Measurements from ENCODE around the gene CDK3. TPM values are rescaled to one million over a fixed set of nuclear protein-coding genes. Genes with fewer than 3 reads are reported as not detected.

Gene CDK3
- total and polyA plus RNA-seq, 2 of the 4 experiments (the other 2 are of a cell fraction), result 0.72 to 8.8 TPM

- Histone ChIP-seq H2AFZ (replicated peaks; ENCODE audit: low read length, poor library complexity) (peak overlapping the region; percentile 93), H3K56ac (ENCODE audit: extremely low read depth, insufficient read depth, low read length) (peak overlapping the region; percentile 35; the same call in 1 of the 2 replicates), H3K27me3 (ENCODE audit: control insufficient read depth, insufficient read depth, low read length) (no peaks in the 10 kb centered on the region), H2BK15ac (ENCODE audit: low read depth, low read length) (peak overlapping the region; percentile 86; the same call in 1 of the 3 replicates), H3K18ac (ENCODE audit: low read depth, low read length) (no peak overlapping the region), H4K5ac (ENCODE audit: low read depth, low read length) (peak overlapping the region; percentile 56), H3K4me1 (ENCODE audit: control insufficient read depth, insufficient read depth, low read length) (peaks cover 7% of the 10 kb centered on the region), H3K4me2 (ENCODE audit: low read depth, low read length) (peak overlapping the region; percentile 23; the same call in 1 of the 2 replicates), H4K8ac (ENCODE audit: low read depth in 2 of 2, low read length in 2 of 2) (peak overlapping the region; percentile 84 to 89), H4K20me1 (ENCODE audit: insufficient read depth, low read length) (no peaks in the 10 kb centered on the region), H2AK5ac (ENCODE audit: low read depth, low read length) (peak overlapping the region; percentile 43; the same call in 1 of the 2 replicates), H2BK5ac (ENCODE audit: low read depth, low read length, poor library complexity, severe bottlenecking) (no peak overlapping the region), H2AK9ac (replicated peaks; ENCODE audit: low read depth, low read length, poor library complexity) (peak overlapping the region; percentile 18), H3K23ac (ENCODE audit: low read depth, low read length) (peak overlapping the region; percentile 79), H3K79me1 (ENCODE audit: low read depth in 1 of 2, low read length in 2 of 2) (0 out of 4 replicates have a peak, but pooled peaks cover 0 to 7% of the 10 kb centered on the region in 2 experiments), H2BK120ac (ENCODE audit: low read depth, low read length) (peak overlapping the region; percentile 71), H3K4ac (ENCODE audit: low read depth, low read length) (peak overlapping the region; percentile 79), H3K9me1 (ENCODE audit: insufficient read depth, low read length) (peaks cover 7% of the 10 kb centered on the region; the same call in 1 of the 2 replicates), H3K4me3 (ENCODE audit: insufficient read depth, low read depth, low read length) (no peak overlapping the region), H3K14ac (replicated peaks; ENCODE audit: low read depth, low read length) (peak overlapping the region; percentile 80), H3K9ac (ENCODE audit: low read depth, low read length) (peak overlapping the region; percentile 5; the same call in 1 of the 2 replicates), H3K27ac (ENCODE audit: insufficient read depth, low read length) (no peak overlapping the region), H4K91ac (ENCODE audit: insufficient read depth, low read depth, low read length) (peak overlapping the region; percentile 83), H3K36me3 (ENCODE audit: control insufficient read depth, insufficient read depth, low read length) (peaks cover 11% of the 10 kb centered on the region; the same call in 1 of the 2 replicates), H3K9me3 (ENCODE audit: control insufficient read depth, insufficient read depth, low read length) (no peaks in the 10 kb centered on the region), H2BK20ac (ENCODE audit: low read depth, low read length) (peak overlapping the region; percentile 57)
- intact Hi-C loops (cut with micrococcal nuclease) (no loop called here), in situ Hi-C loops (cut with MboI; ENCODE audit: low sequenced_read_pairs) (no loop called here), dilution Hi-C loops (cut with HindIII; ENCODE audit: low sequenced_read_pairs, unreplicated experiment) (no loop called here)
- CTCF ChIA-PET, result interaction anchor here (0.8 to 1.5 kb wide), 4 partner anchors 9 to 92 kb away, joined by 3 to 4 read pairs (median 4); partner anchors contain the start of genes ACOX1 and TEN1
- DNase-seq, result peak; percentile 58
- peak; percentile 80 for ATAC-seq (ENCODE audit: low read depth)
- 43% methylated on average over 7 of the region's 18 CpGs; no CpG with 5 or more reads in 1 of the 2 experiments for WGBS, 2 experiments (ENCODE audit: extremely low coverage in 2 of 2, insufficient read length in 1 of 2)
- POLR2A ChIA-PET (ENCODE audit: unreplicated experiment), result interaction anchor here (0.6 kb wide), 1 partner anchor 93 kb away, joined by 20 read pairs; no protein-coding TSS in a partner anchor
- BruUV-seq (replicated peaks), result no TSS peak
- TF ChIP-seq SMC3 (IDR thresholded peaks at IDR 0.05; ENCODE audit: low read depth, low read length) (no peak), RCOR1 (IDR thresholded peaks at IDR 0.05; ENCODE audit: insufficient replicate concordance, low read length) (no peak), BHLHE40 (IDR thresholded peaks at IDR 0.05; ENCODE audit: low read depth, low read length) (no peak), MAZ (IDR thresholded peaks at IDR 0.05; ENCODE audit: borderline replicate concordance, low read depth, low read length) (no peak), MAFK (IDR thresholded peaks at IDR 0.05; ENCODE audit: low read depth, low read length) (no peak), USF2 (IDR thresholded peaks at IDR 0.05; ENCODE audit: low read depth, low read length) (no peak), POLR2A (IDR thresholded peaks at IDR 0.05; ENCODE audit: low read depth, low read length) (no peak), CEBPB (IDR thresholded peaks at IDR 0.05; ENCODE audit: low read depth, low read length) (no peak), FOS (IDR thresholded peaks at IDR 0.05; ENCODE audit: low read depth, low read length) (no peak), CHD1 (IDR thresholded peaks at IDR 0.05; ENCODE audit: low read depth, low read length) (no peak), RFX5 (IDR thresholded peaks at IDR 0.05; ENCODE audit: low read depth, low read length) (no peak), NFE2L2 (IDR thresholded peaks at IDR 0.05; ENCODE audit: low read depth, low read length) (no peak), RAD21 (IDR thresholded peaks at IDR 0.05; ENCODE audit: low read length) (no peak), MXI1 (IDR thresholded peaks at IDR 0.05; ENCODE audit: borderline replicate concordance, low read depth, low read length) (no peak), ELK1 (IDR thresholded peaks at IDR 0.05; ENCODE audit: borderline replicate concordance, low read depth, low read length) (no peak)
Observed at GRCh38 chr17:75996665-75997590, 3.7 kb upstream of the CDK3 start.

All from IMR-90 (cell line).